Karpas-422 (cell line): ENCODE measurements around the gene RTN4RL1. TPM values are rescaled to one million over a fixed set of nuclear protein-coding genes. Genes with fewer than 3 reads are reported as not detected.

Experiments
- DNase-seq: peaks from one replicate; pipeline ENCODE4 v3.0.0-alpha.2; 2015
- H2AFZ ChIP-seq: fragments of 200-600 bp; sonication (generic); 2 replicates; pipeline ENCODE4 v1.6.1; 2014; ENCODE audit warnings: antibody characterized with exemption, low read length, mixed read lengths
- H3K27ac ChIP-seq: fragments of 200-600 bp; sonication (generic); 2 replicates; pipeline ENCODE4 v1.5.1; 2014; ENCODE audit warnings: mild to moderate bottlenecking, low read length, moderate library complexity
- H3K27me3 ChIP-seq: fragments of 200-600 bp; sonication (generic); 2 replicates; pipeline ENCODE4 v1.6.1; 2014; ENCODE audit warnings: low read length, mixed read lengths
- H3K36me3 ChIP-seq: fragments of 200-600 bp; sonication (generic); 2 replicates; pipeline ENCODE4 v1.6.1; 2014; ENCODE audit warnings: low read length, mixed read lengths; ENCODE audit not compliant: insufficient read depth
- H3K4me1 ChIP-seq: fragments of 200-600 bp; sonication (generic); 2 replicates; pipeline ENCODE4 v1.6.1; 2014; ENCODE audit warnings: mild to moderate bottlenecking, low read length, mixed read lengths
- H3K4me2 ChIP-seq: fragments of 200-600 bp; sonication (generic); 2 replicates; pipeline ENCODE4 v1.6.1; 2014; ENCODE audit warnings: low read length, low read depth, mild to moderate bottlenecking; ENCODE audit not compliant: poor library complexity, severe bottlenecking
- H3K4me3 ChIP-seq: fragments of 200-600 bp; sonication (generic); 2 replicates; pipeline ENCODE4 v1.5.1; 2014; ENCODE audit warnings: mild to moderate bottlenecking, antibody characterized with exemption, low read length, mixed read lengths
- H3K79me2 ChIP-seq: fragments of 200-600 bp; sonication (generic); 2 replicates; pipeline ENCODE4 v1.6.1; 2014; ENCODE audit warnings: mild to moderate bottlenecking, low read length, mixed read lengths
- H3K9ac ChIP-seq: fragments of 200-600 bp; sonication (generic); 2 replicates; pipeline ENCODE4 v1.6.0; 2014; ENCODE audit warnings: low read length
- H3K9me2 ChIP-seq: fragments of 200-600 bp; sonication (generic), shearing (Covaris generic); replicated peaks from 2 replicates; pipeline ENCODE4 v1.6.0; 2014; ENCODE audit warnings: mild to moderate bottlenecking, low read length, moderate library complexity; ENCODE audit not compliant: insufficient read depth
- H3K9me3 ChIP-seq: fragments of 300-700, 200-600 bp; sonication (generic); 2 replicates; pipeline ENCODE4 v1.6.1; 2014; ENCODE audit warnings: low read length, mixed read lengths
- H4K20me1 ChIP-seq: fragments of 200-600 bp; sonication (generic); 2 replicates; pipeline ENCODE4 v1.6.1; 2014; ENCODE audit warnings: mild to moderate bottlenecking, antibody characterized with exemption, low read length, low read depth; ENCODE audit not compliant: insufficient read depth
- total RNA-seq: library from RNA; depleted of rRNA; stranded (reverse); fragments of >200 nt; shearing (Covaris generic); gene quantifications from 2 replicates; pipeline ENCODE4 v1.2.3, GENCODE V29; 2014; ENCODE audit warnings: low replicate concordance

Gene RTN4RL1
- total RNA-seq, 1 experiment from 2014 or later: 0.30 TPM

DNA sequence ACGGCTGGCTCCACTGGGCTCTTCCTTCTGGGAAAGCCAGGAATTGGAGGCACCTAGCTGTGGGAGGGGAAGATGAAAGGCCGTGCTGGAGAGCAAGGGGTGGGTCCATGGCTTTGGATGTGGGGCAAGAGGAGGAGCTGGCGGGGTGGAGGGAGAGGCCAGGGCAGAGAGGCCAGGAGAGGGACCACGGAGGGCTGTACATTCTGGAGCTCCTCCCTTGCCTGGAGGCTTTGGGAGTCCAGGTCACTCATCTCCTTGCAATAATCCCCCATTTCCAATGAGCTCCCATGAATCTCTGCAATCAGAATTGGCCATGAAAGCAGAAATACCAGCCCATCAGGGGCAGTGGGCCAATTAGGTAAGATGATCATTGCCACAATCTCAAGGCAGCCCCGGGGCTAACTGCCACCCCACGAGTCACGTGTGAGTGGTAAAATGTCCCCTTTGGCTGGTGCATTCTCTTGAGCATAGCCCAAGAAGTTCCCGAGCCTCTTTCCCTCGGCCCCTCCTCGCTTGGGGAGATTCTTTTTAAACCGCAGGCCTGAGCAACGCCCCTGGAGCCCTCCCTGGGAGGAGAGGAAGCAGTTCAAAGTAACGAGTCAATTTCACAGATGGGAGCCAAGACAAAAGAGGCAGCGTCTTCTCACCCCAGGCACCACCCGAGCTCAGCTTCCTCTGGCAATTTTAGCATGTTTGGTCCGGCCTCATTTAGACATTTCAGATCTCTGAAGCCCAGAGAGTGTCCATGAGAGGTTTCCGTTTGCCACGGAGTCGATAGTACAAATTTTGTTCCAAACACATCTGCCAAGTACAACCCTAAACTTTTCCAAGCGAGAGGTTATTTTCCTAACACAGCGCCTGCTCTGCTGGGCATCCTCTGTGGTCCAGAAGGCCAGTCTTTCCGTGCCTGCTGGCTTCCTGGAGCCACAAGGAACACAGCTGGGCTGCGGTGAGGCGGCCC lies 13.4 kb downstream of the RTN4RL1 start:
- H3K4me1 ChIP-seq: no peaks in the 10 kb centered on the region
- H3K9ac ChIP-seq: no peak overlapping the region
- no peak overlapping the region for H3K27ac ChIP-seq
- H3K9me3 ChIP-seq: no peaks in the 10 kb centered on the region
- H3K27me3 ChIP-seq: no peaks in the 10 kb centered on the region
- no peaks in the 10 kb centered on the region for H3K9me2 ChIP-seq
- no peak for DNase-seq
- H3K4me3 ChIP-seq: no peak overlapping the region
- no peaks in the 10 kb centered on the region for H3K36me3 ChIP-seq
- H3K4me2 ChIP-seq: no peak overlapping the region
- no peaks in the 10 kb centered on the region for H4K20me1 ChIP-seq
- no peaks in the 10 kb centered on the region for H3K79me2 ChIP-seq
- no peak overlapping the region for H2AFZ ChIP-seq

DNA sequence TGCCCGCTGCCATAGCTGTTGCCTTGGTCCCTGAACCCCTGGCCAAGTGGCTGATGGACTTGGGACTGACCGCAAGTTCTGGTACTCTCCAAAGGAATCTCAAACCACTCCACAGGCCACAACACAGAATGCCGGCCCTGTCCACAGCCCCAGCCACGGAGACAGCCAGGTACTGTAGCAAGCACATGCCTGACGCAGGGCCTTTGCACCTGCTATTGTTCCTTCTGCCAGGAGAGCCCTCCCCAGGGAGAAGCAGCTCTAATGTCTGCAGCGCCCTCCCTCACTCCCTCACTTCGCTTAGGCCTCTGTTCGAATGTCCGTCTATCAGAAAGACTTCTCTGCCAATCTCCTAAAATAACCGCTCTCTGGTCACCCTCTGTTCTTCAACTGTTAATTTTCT lies 15.4 kb downstream of the RTN4RL1 start:
- Histone ChIP-seq H3K4me3 (no peak overlapping the region), H3K36me3 (no peaks in the 10 kb centered on the region), H3K9me2 (no peaks in the 10 kb centered on the region), H3K79me2 (no peaks in the 10 kb centered on the region), H3K4me1 (no peaks in the 10 kb centered on the region), H2AFZ (no peak overlapping the region), H3K9ac (no peak overlapping the region), H3K9me3 (no peaks in the 10 kb centered on the region), H3K4me2 (no peak overlapping the region), H3K27ac (no peak overlapping the region), H4K20me1 (no peaks in the 10 kb centered on the region), H3K27me3 (no peaks in the 10 kb centered on the region)
- DNase-seq: no peak

DNA sequence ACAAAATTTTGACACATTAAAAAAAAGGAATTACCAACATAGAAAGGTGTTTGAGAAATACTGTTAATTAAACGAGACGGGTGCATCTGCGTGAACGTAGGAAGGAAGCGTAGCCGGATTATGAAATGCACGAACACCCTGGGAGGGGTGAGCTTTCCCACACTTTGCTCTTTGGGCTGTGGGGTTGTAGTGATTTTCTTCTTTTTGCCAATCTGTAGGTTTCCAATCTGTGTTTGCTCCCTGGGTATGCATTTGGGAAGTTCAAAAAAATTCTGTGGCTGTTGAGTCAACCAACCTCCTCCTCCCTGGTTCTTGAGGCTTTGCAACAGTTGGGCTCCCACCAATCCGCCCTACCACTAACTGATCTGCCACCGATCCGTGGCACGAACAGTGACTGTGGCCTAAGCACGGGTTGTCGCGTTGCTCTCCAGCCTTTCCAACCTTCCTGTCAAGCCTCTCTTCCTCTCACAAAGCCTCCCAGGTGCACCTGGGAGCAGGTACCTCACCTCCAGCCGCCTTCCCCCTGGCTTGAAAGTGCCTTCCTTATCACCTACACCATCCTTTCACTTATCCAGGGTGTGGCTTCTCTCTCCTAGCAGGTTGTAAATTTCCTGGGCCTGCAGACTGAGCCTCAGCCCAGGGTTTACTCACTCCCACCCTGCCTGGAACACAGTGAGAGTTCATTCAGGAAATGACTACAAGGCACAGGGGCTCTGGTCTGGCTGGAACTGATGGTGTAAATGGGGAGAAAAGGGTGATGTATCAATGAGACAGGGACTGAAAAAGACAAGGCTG lies 16.6 kb downstream of the RTN4RL1 start:
- Histone ChIP-seq H3K27ac (no peak overlapping the region), H3K9me2 (no peaks in the 10 kb centered on the region), H3K4me1 (no peaks in the 10 kb centered on the region), H3K9ac (no peak overlapping the region), H2AFZ (no peak overlapping the region), H3K4me2 (no peak overlapping the region), H3K79me2 (no peaks in the 10 kb centered on the region), H3K4me3 (no peak overlapping the region), H3K27me3 (no peaks in the 10 kb centered on the region), H4K20me1 (no peaks in the 10 kb centered on the region), H3K9me3 (no peaks in the 10 kb centered on the region), H3K36me3 (no peaks in the 10 kb centered on the region)
- DNase-seq: no peak

DNA sequence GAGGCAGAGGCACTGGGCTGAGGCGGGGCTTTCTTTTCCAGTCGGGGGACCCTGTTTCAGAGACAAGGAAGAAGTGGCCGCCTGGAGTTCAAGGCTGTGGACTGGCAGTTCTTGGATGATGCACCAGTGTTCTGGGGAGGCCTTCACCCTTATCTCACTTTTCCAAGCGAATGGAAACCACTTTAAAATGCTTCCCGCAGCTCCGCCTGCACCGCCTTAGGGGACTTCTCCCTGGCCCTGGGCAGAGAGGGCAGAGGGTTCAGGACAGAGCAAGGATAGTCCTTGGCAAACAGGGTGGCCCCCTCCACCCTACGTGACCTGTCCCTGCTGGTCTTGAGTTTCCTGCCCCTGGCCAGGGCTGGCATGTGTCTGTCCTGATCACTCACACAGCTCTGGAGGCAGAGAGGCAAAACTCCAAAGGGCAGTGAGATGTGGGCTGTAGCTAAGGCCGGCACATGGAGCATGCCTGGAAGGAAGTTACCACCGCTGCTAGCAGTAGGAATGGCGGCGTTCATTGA lies 20.6 kb downstream of the RTN4RL1 start:
- no peaks in the 10 kb centered on the region for H3K79me2 ChIP-seq
- DNase-seq: no peak
- H3K27ac ChIP-seq: no peak overlapping the region
- no peaks in the 10 kb centered on the region for H3K9me3 ChIP-seq
- no peak overlapping the region for H3K4me3 ChIP-seq
- H3K9ac ChIP-seq: no peak overlapping the region
- H4K20me1 ChIP-seq: no peaks in the 10 kb centered on the region
- no peaks in the 10 kb centered on the region for H3K4me1 ChIP-seq
- no peak overlapping the region for H3K4me2 ChIP-seq
- no peak overlapping the region for H2AFZ ChIP-seq
- H3K36me3 ChIP-seq: no peaks in the 10 kb centered on the region
- H3K27me3 ChIP-seq: no peaks in the 10 kb centered on the region
- H3K9me2 ChIP-seq: no peaks in the 10 kb centered on the region

DNA sequence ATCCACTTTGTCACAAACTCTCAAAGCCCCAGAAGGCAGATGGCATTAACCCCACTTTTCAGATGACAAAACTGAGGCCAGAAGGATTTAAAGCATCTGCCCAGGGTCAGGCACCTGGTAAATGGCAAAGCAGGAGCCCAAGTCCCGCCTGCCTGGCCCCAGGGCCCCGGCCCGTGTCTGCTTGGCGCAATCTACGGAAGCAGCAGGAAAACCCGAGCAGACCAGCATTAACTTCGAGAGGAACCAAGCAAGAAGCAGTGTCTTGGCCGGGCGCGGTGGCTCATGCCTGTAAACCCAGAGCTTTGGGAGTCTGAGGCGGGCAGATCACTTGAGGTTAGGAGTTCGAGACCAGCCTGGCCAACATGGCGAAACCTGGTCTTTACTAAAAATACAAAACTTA lies 21.6 kb downstream of the RTN4RL1 start:
- DNase-seq: no peak
- Histone ChIP-seq H3K9me2 (no peaks in the 10 kb centered on the region), H3K4me1 (no peaks in the 10 kb centered on the region), H3K9ac (no peak overlapping the region), H3K27ac (no peak overlapping the region), H3K36me3 (no peaks in the 10 kb centered on the region), H3K79me2 (no peaks in the 10 kb centered on the region), H4K20me1 (no peaks in the 10 kb centered on the region), H3K4me2 (no peak overlapping the region), H3K4me3 (no peak overlapping the region), H3K27me3 (no peaks in the 10 kb centered on the region), H3K9me3 (no peaks in the 10 kb centered on the region), H2AFZ (no peak overlapping the region)

GRCh38 chr17:2002767-2003329 lies 22.3 kb downstream of the RTN4RL1 start:
- no peak overlapping the region for H3K9ac ChIP-seq
- H3K9me2 ChIP-seq: no peaks in the 10 kb centered on the region
- H3K4me1 ChIP-seq: no peaks in the 10 kb centered on the region
- H2AFZ ChIP-seq: no peak overlapping the region
- no peaks in the 10 kb centered on the region for H3K79me2 ChIP-seq
- H3K27ac ChIP-seq: no peak overlapping the region
- no peak overlapping the region for H3K4me2 ChIP-seq
- no peaks in the 10 kb centered on the region for H4K20me1 ChIP-seq
- H3K36me3 ChIP-seq: no peaks in the 10 kb centered on the region
- no peaks in the 10 kb centered on the region for H3K9me3 ChIP-seq
- H3K4me3 ChIP-seq: no peak overlapping the region
- DNase-seq: no peak
- H3K27me3 ChIP-seq: no peaks in the 10 kb centered on the region

GRCh38 chr17:1999557-2000251 lies 25.4 kb downstream of the RTN4RL1 start:
- H2AFZ ChIP-seq: no peak overlapping the region
- H3K79me2 ChIP-seq: no peaks in the 10 kb centered on the region
- no peaks in the 10 kb centered on the region for H3K27me3 ChIP-seq
- H4K20me1 ChIP-seq: no peaks in the 10 kb centered on the region
- no peaks in the 10 kb centered on the region for H3K9me3 ChIP-seq
- no peaks in the 10 kb centered on the region for H3K9me2 ChIP-seq
- H3K4me3 ChIP-seq: no peak overlapping the region
- H3K4me1 ChIP-seq: no peaks in the 10 kb centered on the region
- H3K9ac ChIP-seq: no peak overlapping the region
- no peak overlapping the region for H3K27ac ChIP-seq
- no peaks in the 10 kb centered on the region for H3K36me3 ChIP-seq
- peak; percentile 44 for DNase-seq
- no peak overlapping the region for H3K4me2 ChIP-seq
